Skeletal muscle tissue (tissue), 4 donors: Measurements from ENCODE around the gene DCXR. TPM values are rescaled to one million over a fixed set of nuclear protein-coding genes. Genes with fewer than 3 reads are reported as not detected.

Experiments
- H3K27ac ChIP-seq: one replicate; pipeline ENCODE4 v1.7.0; 2013; ENCODE audit warnings: mild to moderate bottlenecking, low read depth, low read length, inconsistent platforms
- H3K27me3 ChIP-seq, 3 donors: one replicate each; pipeline ENCODE4 v1.7.0; 2013; ENCODE audit warnings: low read length in 3 of 3; ENCODE audit not compliant: control insufficient read depth in 3 of 3, insufficient read depth in 3 of 3
- H3K36me3 ChIP-seq, 3 donors: one replicate each; pipeline ENCODE4 v1.7.0; 2013; ENCODE audit warnings: low read length in 3 of 3; ENCODE audit not compliant: control insufficient read depth in 3 of 3, insufficient read depth in 3 of 3
- H3K4me1 ChIP-seq, 3 donors: one replicate each; pipeline ENCODE4 v1.7.0; 2013; ENCODE audit warnings: low read length in 3 of 3, mild to moderate bottlenecking in 3 of 3; ENCODE audit not compliant: control insufficient read depth in 3 of 3, insufficient read depth in 3 of 3
- H3K4me3 ChIP-seq, 3 donors: one replicate each; pipeline ENCODE4 v1.7.0; 2013; ENCODE audit warnings: low read length in 3 of 3
- H3K9ac ChIP-seq, 3 donors: one replicate each; pipeline ENCODE4 v1.7.0; 2013; ENCODE audit warnings: low read length in 3 of 3, mild to moderate bottlenecking in 3 of 3, moderate library complexity in 2 of 3, low read depth in 1 of 3
- H3K9me3 ChIP-seq, 3 donors: one replicate each; pipeline ENCODE4 v1.7.0; 2013; ENCODE audit warnings: low read length in 3 of 3; ENCODE audit not compliant: control insufficient read depth in 3 of 3
- total RNA-seq: library from RNA; depleted of rRNA; stranded (reverse); fragments of >200 nt; gene quantifications from one replicate; pipeline ENCODE4 v1.2.3, GENCODE V29; 2014
- donor health status: Osteomylitis.

DCXR gene
- total RNA-seq, 1 donor from 2014 or later, result 20.4 TPM

DNA sequence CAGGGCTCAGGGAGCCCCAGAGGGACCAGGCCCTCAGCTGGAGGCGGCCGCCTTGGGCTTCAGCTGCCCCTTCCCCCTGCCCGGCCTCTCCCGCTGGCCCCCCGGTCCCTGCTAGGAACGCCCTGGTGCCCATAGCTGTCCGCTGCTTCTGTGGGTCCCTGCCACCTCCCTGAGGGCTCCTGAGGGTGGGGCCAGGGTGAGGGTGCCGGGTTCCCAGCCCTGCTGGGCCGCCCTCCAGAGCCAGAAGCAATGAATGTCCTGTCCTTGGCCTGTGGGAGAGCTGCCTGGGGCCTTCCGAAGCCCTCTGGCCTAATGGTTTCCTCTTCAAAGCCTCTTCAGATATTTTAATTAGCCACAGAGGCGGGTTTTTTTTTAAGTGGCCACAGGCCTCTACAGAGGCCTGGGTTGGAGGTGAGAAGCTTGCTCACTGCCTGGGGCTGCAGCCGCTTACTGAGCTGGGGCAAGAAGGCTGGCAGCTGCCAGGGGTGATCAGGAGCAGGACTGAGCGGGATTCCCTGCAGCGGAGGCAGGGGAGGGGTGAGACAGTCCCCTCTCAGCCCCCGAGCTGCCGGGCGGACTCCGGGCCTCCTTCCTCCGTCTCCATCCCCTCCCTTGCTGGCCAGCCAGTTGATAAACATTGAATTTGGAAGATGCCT, 24.7 kb downstream of the DCXR start:
- Histone ChIP-seq H3K36me3 (peaks cover 0 to 3% (median 0%) of the 10 kb centered on the region in 3 donors), H3K27ac (no peak overlapping the region), H3K27me3 (no peaks in the 10 kb centered on the region), H3K4me3 (no peak overlapping the region), H3K9me3 (no peaks in the 10 kb centered on the region), H3K9ac (no peak overlapping the region), H3K4me1 (peaks cover 3 to 6% (median 6%) of the 10 kb centered on the region in 3 donors)

DNA sequence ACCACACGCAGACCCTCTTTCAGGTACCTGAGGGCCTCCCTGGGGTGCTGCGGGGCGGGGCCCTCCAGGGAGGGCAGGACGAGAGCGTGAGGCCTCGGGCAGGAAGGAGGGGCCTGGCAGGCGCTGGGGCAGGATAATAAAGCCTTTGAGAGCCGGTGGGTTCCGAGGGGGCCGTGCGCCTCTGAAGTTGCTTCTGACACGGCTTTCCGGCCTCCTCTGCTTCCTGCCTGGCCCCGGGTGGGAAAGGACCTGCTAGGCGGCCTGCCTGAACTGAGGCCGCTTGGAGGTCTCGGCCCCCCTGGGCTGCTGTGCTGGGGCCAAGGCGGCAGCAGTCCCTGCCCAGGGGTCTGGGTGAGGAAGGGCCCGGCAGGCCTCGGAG, 25.2 kb downstream of the DCXR start:
- H3K9ac ChIP-seq, result no peak overlapping the region
- peaks cover 0 to 1% (median under 1%) of the 10 kb centered on the region in 3 donors for H3K4me1 ChIP-seq
- H3K27ac ChIP-seq, result no peak overlapping the region
- H3K27me3 ChIP-seq, result no peaks in the 10 kb centered on the region
- H3K4me3 ChIP-seq, result no peak overlapping the region
- peaks cover 0 to 3% (median 0%) of the 10 kb centered on the region in 3 donors for H3K36me3 ChIP-seq
- no peaks in the 10 kb centered on the region for H3K9me3 ChIP-seq

DNA sequence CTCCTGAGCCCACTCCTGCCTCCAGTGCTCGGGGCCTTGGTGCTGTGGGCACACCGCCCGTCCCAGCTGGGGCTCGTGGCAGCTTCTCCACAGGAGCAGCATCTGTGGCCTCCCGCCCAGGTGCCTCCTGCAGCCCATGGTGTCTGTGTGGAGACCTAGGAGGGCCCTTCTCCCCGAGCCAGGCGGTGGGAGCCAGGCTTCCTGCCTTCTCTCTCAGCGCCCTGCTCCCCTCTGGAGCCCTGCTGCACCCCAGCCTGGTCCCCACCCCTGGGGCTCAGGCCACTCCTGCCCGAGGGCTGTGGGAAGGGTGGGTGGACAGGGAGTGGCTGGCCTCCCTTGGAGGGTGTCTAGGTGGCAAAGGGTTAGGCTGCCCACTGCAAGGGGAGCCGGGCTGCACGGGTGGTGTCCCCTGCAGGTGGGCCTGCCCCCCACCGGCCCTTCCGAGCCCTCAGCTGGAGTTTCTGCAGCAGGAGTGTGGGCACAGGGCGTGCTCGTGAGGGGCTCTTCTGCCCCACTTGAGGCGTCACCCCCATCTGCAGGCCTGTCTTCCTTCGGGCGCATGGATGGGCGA, 25.8 kb downstream of the DCXR start:
- Histone ChIP-seq H3K27ac (no peak overlapping the region), H3K4me1 (no peaks in the 10 kb centered on the region), H3K27me3 (no peaks in the 10 kb centered on the region), H3K4me3 (no peak overlapping the region), H3K36me3 (peaks cover 0 to 3% (median 0%) of the 10 kb centered on the region in 3 donors), H3K9me3 (no peaks in the 10 kb centered on the region), H3K9ac (no peak overlapping the region)

DNA sequence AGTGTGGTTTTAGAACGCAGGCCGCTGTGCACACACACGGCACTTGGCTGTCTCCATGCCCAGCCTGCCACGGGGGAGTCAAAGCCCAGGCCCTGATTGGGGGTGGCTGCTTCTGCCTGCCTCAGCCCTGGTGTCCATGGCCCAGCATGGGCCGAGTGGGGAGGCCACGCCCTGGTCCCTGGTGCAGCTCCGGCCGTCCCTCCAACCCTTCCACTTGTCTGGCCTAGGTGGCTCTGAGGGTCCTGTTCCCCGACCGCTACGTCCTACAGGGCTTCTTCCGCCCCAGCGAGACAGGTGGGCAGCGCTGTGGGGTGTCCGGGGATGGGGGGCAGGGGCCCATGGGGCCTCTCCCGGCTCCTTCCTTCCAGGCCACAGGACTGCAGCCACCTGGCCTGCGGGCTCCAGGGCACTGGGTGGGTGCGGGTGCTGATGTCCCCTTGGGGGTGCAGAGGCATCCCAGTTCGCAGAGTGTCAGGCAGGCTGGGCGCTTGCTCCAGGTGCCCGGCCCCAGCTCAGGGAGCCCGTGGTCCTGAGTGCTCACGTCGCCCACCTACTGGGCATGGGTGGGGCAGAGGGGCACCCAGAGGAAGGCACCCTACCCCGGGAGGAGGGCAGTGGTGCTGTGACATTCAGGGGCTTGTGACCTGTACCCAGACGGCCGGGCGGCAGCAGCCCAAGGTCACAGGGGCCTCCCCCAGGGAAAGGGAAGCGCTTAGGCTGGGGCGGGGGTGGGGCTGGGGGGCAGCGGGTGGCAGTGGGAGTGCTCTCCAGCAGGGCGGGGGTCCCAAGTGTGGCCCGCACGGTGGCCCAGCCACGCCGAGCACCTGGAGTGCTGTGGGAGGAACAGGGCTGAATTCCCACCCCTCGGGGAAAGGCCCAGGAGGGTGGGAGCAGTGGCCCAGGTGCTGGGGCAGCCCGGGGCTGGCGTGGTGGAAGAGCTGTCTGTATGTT, 26.6 kb downstream of the DCXR start:
- Histone ChIP-seq H3K9ac (no peak overlapping the region), H3K9me3 (no peaks in the 10 kb centered on the region), H3K27ac (no peak overlapping the region), H3K27me3 (no peaks in the 10 kb centered on the region), H3K4me1 (peaks cover 5 to 8% (median 7%) of the 10 kb centered on the region in 3 donors), H3K4me3 (no peak overlapping the region), H3K36me3 (peaks cover 0 to 3% (median 0%) of the 10 kb centered on the region in 3 donors)

DNA sequence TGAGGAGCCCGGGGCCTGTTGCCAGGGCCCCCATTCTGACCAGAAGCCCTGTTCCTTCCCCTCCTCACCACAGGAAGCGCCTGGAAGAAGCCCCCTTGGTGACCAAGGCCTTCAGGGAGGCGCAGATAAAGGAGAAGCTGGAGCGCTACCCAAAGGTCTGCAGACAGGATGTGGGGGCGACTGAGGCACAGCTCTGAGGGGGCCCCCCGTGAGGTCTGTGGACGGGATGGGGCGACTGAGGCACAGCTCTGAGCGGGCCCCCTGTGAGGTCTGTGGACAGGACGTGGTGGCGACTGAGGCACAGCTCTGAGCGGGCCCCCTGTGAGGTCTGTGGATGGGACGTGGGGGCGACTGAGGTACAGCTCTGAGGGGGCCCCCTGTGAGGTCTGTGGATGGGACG, 28.1 kb downstream of the DCXR start:
- Histone ChIP-seq H3K9ac (no peak overlapping the region), H3K36me3 (peaks cover 0 to 3% (median 0%) of the 10 kb centered on the region in 3 donors), H3K27ac (no peak overlapping the region), H3K4me1 (peaks cover 10 to 12% (median 11%) of the 10 kb centered on the region in 3 donors), H3K9me3 (no peaks in the 10 kb centered on the region), H3K27me3 (no peaks in the 10 kb centered on the region), H3K4me3 (no peak overlapping the region)

DNA sequence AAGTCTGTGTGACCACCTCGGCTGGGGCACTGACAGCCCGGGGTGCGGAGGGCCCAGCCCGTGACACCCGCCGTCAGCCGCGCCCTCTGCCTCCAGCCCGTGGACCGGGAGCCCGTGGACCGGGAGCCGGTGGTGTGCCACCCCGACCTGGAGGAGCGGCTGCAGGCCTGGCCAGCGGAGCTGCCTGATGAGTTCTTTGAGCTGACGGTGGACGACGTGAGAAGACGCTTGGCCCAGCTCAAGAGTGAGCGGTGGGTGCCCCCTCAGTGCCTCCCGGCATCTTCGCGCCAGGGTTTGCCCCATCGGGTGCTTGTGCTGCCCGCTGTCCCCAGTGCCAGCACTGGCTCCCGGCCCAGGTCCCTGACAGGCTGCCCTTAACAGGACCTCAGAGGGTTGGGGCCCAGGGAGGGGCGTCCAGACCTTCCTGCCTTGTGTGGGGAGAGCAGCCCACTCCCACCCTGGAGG, 28.5 kb downstream of the DCXR start:
- H3K27me3 ChIP-seq, result no peaks in the 10 kb centered on the region
- H3K27ac ChIP-seq, result no peak overlapping the region
- H3K4me3 ChIP-seq, result no peak overlapping the region
- no peak overlapping the region for H3K9ac ChIP-seq
- H3K36me3 ChIP-seq, result peaks cover 0 to 3% (median 0%) of the 10 kb centered on the region in 3 donors
- no peaks in the 10 kb centered on the region for H3K9me3 ChIP-seq
- peaks cover 12 to 16% (median 14%) of the 10 kb centered on the region in 3 donors for H3K4me1 ChIP-seq

DNA sequence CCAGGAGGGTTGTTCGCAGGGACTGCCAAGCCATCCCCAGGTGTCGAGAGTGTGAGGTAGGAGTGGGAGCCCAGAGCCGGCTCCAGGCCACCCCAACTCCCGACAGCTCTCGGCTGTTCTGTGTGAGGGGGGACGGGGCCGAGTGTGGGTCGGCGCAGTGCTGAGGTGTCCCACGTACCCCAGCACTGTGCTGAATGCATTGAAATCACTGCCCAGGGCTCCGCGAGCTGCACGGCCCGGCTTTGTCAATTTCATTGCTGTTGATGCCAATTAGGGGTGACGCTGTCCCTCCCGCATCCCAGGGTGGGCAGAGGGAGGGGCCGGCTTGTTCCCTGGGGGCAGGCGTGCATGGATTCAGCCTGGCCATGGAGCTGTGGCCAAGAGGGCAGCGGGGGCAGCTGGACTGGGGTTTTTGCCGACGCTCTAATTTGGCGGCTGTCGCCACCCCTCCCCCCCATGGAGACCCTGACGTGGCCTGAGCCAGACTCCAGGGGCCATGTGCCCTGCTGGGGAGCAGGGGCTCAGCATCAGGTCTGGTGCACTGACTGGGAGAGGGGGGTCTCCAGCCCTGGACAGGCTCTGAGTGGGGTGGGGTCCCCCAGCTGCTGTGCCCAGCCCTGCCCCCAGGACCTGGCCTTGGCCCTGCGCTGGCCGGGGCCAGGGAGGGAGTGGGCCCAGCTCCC, 29.1 kb downstream of the DCXR start:
- H3K36me3 ChIP-seq, result peaks cover 0 to 3% (median 0%) of the 10 kb centered on the region in 3 donors

DNA sequence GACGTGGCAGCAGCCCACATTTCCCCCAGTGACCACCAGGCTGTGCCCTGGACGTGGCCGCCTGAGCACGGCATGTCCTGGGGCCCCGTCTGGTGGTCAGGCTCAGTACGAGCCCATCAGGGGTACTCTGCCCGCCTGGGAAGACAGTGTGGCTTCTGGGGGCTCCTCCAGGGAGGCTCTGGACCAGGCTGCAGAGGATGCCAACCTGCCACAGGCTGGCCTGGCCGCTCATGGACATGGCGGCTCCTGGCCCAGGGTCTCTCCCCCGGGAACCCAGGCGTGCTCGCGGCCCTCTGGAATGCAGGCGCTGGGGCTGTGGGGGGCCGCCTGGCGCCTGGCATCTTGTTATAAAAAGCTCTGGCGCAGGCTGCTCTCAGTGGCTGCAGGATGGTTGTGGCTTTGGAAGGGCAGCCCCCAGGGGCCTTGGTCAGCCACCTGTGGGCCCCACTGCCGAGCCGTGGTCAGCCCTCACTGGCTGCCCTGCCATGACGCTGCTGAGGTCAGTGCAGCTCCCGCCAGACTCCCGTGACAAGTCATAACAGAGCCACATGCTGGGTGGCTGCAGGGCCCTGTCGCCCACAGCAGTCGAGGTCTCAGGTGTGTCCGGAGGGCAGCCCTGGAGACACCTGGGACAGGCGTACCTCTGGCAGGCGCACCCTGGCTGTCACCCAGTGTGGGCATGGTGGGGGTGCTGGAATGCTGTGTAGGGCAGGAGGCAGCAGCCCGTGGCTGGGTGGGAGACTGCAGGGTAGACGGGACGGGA, 29.8 kb downstream of the DCXR start:
- H3K9ac ChIP-seq, result no peak overlapping the region
- H3K4me3 ChIP-seq, result no peak overlapping the region
- H3K4me1 ChIP-seq, result peaks cover 25 to 29% (median 27%) of the 10 kb centered on the region in 3 donors
- no peak overlapping the region for H3K27ac ChIP-seq
- H3K27me3 ChIP-seq, result no peaks in the 10 kb centered on the region
- peaks cover 0 to 3% (median 0%) of the 10 kb centered on the region in 3 donors for H3K36me3 ChIP-seq
- H3K9me3 ChIP-seq, result no peaks in the 10 kb centered on the region

More for the DNA sequence above, 29.1 kb downstream of the DCXR start:
- Histone ChIP-seq H3K4me1 (peaks cover 17 to 22% (median 19%) of the 10 kb centered on the region in 3 donors), H3K9me3 (no peaks in the 10 kb centered on the region), H3K27ac (no peak overlapping the region), H3K27me3 (no peaks in the 10 kb centered on the region), H3K9ac (no peak overlapping the region), H3K4me3 (no peak overlapping the region)

DNA sequence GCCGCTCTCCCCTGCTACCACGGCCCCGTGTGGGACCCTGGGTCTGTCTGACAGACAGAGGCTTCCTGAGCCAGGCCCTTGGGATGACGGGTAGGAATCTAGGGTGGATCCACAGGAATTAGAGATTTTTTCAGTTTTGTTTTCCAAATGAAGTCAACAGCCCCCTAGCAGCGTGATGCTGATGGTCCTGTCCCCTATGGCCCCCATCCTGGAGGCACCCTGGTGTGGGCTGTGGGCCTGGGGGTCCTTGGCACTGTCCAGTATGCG, 30.3 kb downstream of the DCXR start:
- H3K36me3 ChIP-seq, result peaks cover 0 to 3% (median 0%) of the 10 kb centered on the region in 3 donors
- no peak overlapping the region for H3K9ac ChIP-seq
- no peak overlapping the region for H3K27ac ChIP-seq
- H3K9me3 ChIP-seq, result no peaks in the 10 kb centered on the region
- H3K4me3 ChIP-seq, result no peak overlapping the region
- H3K27me3 ChIP-seq, result no peaks in the 10 kb centered on the region
- peaks cover 27 to 32% (median 28%) of the 10 kb centered on the region in 3 donors for H3K4me1 ChIP-seq
